ENCODE results near the gene TMEM201. TPM values are rescaled to one million over a fixed set of nuclear protein-coding genes. Genes with fewer than 3 reads are reported as not detected.

Gene TMEM201
- total and polyA plus RNA-seq, 9 of the 15 experiments (the other 6 are each of a cell fraction or from before 2014, with no cell fraction given) = 0.42 to 51.3 (median 7.4) TPM

DNA sequence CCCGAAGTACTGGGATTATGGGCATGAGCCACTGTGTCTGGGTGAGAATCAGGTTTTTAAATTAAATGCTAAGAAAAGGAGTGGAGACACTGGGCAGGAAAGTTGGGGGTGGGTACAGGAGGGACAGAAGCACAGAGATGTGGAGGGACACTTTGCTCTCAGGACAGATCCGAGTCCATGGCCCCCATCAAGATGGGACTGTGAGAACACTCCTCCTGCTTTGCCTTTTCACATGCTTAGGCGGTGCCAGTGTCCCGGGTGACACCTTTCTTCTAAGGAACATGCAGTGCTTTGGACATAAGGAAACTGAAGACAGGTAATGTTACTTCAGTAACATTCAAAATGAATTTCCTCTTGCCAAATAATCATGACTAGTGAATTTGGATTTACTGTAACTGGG is 32.8 kb upstream of the TMEM201 start (continued):
- TF ChIP-seq, protein P1, sequence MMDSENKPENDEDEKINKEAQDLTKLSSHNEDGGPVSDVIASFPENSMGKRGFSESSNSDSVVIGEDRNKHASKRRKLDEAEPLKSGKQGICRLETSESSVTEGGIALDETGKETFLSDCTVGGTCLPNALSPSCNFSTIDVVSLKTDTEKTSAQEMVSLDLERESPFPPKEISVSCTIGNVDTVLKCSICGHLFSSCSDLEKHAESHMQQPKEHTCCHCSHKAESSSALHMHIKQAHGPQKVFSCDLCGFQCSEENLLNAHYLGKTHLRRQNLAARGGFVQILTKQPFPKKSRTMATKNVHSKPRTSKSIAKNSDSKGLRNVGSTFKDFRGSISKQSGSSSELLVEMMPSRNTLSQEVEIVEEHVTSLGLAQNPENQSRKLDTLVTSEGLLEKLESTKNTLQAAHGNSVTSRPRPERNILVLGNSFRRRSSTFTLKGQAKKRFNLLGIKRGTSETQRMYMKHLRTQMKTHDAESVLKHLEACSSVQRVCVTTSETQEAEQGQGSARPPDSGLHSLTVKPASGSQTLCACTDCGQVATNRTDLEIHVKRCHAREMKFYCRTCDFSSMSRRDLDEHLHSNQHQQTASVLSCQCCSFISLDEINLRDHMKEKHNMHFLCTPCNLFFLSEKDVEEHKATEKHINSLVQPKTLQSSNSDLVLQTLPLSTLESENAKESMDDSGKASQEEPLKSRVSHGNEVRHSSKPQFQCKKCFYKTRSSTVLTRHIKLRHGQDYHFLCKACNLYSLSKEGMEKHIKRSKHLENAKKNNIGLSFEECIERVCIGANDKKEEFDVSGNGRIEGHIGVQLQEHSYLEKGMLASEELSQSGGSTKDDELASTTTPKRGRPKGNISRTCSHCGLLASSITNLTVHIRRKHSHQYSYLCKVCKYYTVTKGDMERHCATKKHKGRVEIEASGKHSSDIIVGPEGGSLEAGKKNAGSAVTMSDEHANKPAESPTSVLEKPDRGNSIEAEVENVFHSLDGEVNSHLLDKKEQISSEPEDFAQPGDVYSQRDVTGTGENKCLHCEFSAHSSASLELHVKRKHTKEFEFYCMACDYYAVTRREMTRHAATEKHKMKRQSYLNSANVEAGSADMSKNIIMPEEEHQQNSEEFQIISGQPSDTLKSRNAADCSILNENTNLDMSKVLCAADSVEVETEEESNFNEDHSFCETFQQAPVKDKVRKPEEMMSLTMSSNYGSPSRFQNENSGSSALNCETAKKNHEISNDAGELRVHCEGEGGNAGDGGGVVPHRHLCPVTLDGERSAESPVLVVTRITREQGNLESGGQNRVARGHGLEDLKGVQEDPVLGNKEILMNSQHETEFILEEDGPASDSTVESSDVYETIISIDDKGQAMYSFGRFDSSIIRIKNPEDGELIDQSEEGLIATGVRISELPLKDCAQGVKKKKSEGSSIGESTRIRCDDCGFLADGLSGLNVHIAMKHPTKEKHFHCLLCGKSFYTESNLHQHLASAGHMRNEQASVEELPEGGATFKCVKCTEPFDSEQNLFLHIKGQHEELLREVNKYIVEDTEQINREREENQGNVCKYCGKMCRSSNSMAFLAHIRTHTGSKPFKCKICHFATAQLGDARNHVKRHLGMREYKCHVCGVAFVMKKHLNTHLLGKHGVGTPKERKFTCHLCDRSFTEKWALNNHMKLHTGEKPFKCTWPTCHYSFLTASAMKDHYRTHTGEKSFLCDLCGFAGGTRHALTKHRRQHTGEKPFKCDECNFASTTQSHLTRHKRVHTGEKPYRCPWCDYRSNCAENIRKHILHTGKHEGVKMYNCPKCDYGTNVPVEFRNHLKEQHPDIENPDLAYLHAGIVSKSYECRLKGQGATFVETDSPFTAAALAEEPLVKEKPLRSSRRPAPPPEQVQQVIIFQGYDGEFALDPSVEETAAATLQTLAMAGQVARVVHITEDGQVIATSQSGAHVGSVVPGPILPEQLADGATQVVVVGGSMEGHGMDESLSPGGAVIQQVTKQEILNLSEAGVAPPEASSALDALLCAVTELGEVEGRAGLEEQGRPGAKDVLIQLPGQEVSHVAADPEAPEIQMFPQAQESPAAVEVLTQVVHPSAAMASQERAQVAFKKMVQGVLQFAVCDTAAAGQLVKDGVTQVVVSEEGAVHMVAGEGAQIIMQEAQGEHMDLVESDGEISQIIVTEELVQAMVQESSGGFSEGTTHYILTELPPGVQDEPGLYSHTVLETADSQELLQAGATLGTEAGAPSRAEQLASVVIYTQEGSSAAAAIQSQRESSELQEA (IDR thresholded peaks at IDR 0.05; ENCODE audit: low read depth) = no peak
- TF ChIP-seq HLTF (IDR thresholded peaks at IDR 0.05) = no peak
- no peak for TF ChIP-seq DMBX1 (CRISPR knock-in tag; IDR thresholded peaks at IDR 0.05; ENCODE audit: borderline replicate concordance)
- no peak for TF ChIP-seq MCM7 (IDR thresholded peaks at IDR 0.05)
- TF ChIP-seq SMAD1 (IDR thresholded peaks at IDR 0.05; ENCODE audit: low read depth, low read length, partially characterized antibody) = no peak
- no peak for TF ChIP-seq ARID2 (IDR thresholded peaks at IDR 0.05)

Measured in K562 (cell line).